Caco-2 (cell line): ENCODE results near the gene ABCA3. TPM values are rescaled to one million over a fixed set of nuclear protein-coding genes. Genes with fewer than 3 reads are reported as not detected.

Source experiments
- BruUV-seq: library from RNA; stranded (reverse); fragments of 400-500 nt; replicated peaks from 2 replicates; lab custom pipeline; 2021; lab: Mats Ljungman, UMichigan
- CTCF ChIA-PET: fragments of 300-600 bp; sonication (Branson Sonifier 250); formaldehyde crosslinking; loops from one replicate; lab custom pipeline; 2022; ENCODE audit warnings: antibody characterized with exemption; lab: Charles Lee
- POLR2A ChIA-PET: fragments of 300-600 bp; sonication (Branson Sonifier 250); formaldehyde crosslinking; loops from one replicate; lab custom pipeline; 2022; ENCODE audit warnings: antibody characterized with exemption; lab: Charles Lee
- DNase-seq, 2 experiments: peaks; one replicate each; pipeline versions ENCODE4 v3.0.0 to v3.0.0-alpha.2; 2020 to 2022
- H3K27me3 ChIP-seq: replicated peaks from 2 replicates; pipeline ENCODE4 v1.6.0; 2011; ENCODE audit warnings: low read length; ENCODE audit not compliant: control insufficient read depth, insufficient read depth
- H3K36me3 ChIP-seq: 2 replicates; pipeline ENCODE4 v1.5.1; 2011; ENCODE audit warnings: low read length; ENCODE audit not compliant: control insufficient read depth, insufficient read depth
- H3K4me1 ChIP-seq: fragments of 250-450 bp; sonication (Bioruptor Pico); 2 replicates; pipeline ENCODE4 v1.5.1; 2020; ENCODE audit warnings: mild to moderate bottlenecking
- H3K4me3 ChIP-seq: 2 replicates; pipeline ENCODE4 v1.5.1; 2011; ENCODE audit warnings: low read depth, mild to moderate bottlenecking, control low read depth, low read length
- H3K9me3 ChIP-seq: fragments of 250-450 bp; sonication (Bioruptor Pico); 2 replicates; pipeline ENCODE4 v1.5.1; 2020; ENCODE audit warnings: mild to moderate bottlenecking, moderate library complexity
- H3K27ac Mint-ChIP-seq: one replicate; pipeline ENCODE4 v1.8.0; 2022; ENCODE audit warnings: mixed read lengths; ENCODE audit not compliant: unreplicated experiment
- H3K27me3 Mint-ChIP-seq: one replicate; pipeline ENCODE4 v1.8.0; 2022; ENCODE audit warnings: mixed read lengths; ENCODE audit not compliant: insufficient read depth, unreplicated experiment
- H3K36me3 Mint-ChIP-seq: one replicate; pipeline ENCODE4 v1.8.0; 2022; ENCODE audit warnings: mild to moderate bottlenecking, mixed read lengths; ENCODE audit not compliant: insufficient read depth, unreplicated experiment
- H3K4me1 Mint-ChIP-seq: one replicate; pipeline ENCODE4 v1.8.0; 2022; ENCODE audit warnings: low read depth, mixed read lengths; ENCODE audit not compliant: unreplicated experiment
- H3K4me3 Mint-ChIP-seq: one replicate; pipeline ENCODE4 v1.8.0; 2022; ENCODE audit warnings: mild to moderate bottlenecking, moderate library complexity, mixed read lengths; ENCODE audit not compliant: unreplicated experiment
- H3K9me3 Mint-ChIP-seq: one replicate; pipeline ENCODE4 v1.8.0; 2022; ENCODE audit warnings: mixed read lengths; ENCODE audit not compliant: unreplicated experiment
- CTCF ChIP-seq, 2 experiments: fragments of 200-600 bp in 1 of 2; IDR thresholded peaks; 1 replicate in 1 of 2; 2 replicates in 1 of 2; pipeline versions ENCODE4 v1.5.1 to v1.8.0; 2011 to 2022; ENCODE audit warnings: antibody characterized with exemption in 1 of 2, control low read depth in 1 of 2, inconsistent platforms in 1 of 2, low read depth in 1 of 2, low read length in 1 of 2, mild to moderate bottlenecking in 1 of 2, moderate library complexity in 1 of 2; ENCODE audit not compliant: insufficient read depth in 1 of 2, severe bottlenecking in 1 of 2, unreplicated experiment in 1 of 2
- intact Hi-C: fragments of 100-400 bp; cut with micrococcal nuclease; formaldehyde crosslinking; loops from one replicate; pipeline ENCODE4 v1.10.0; 2022; ENCODE audit not compliant: unreplicated experiment
- total RNA-seq: library from RNA; stranded (reverse); gene quantifications from 2 replicates; pipeline ENCODE4 v1.2.3, GENCODE V29; 2022

Gene ABCA3
- total RNA-seq, 1 experiment from 2014 or later, result 16.1 TPM

GRCh38 chr16:2271848-2272461 is 68.6 kb downstream of the ABCA3 start:
- BruUV-seq, result no TSS peak
- DNase-seq, result no peak
- H3K27ac Mint-ChIP-seq, result no peak overlapping the region
- H3K27me3 Mint-ChIP-seq, result no peaks in the 10 kb centered on the region
- intact Hi-C loops, result no loop called here
- H3K4me3 Mint-ChIP-seq, result no peak overlapping the region
- no peak for TF ChIP-seq CTCF (IDR thresholded peaks at IDR 0.05; ENCODE audit: insufficient read depth in 1 of 2, low read depth in 1 of 2, low read length in 1 of 2, severe bottlenecking in 1 of 2, unreplicated experiment in 1 of 2)
- Histone ChIP-seq H3K9me3 (no peaks in the 10 kb centered on the region), H3K4me1 (0 out of 2 replicates have a peak, but pooled peaks cover 6% of the 10 kb centered on the region), H3K27me3 (no peaks in the 10 kb centered on the region), H3K4me3 (no peak overlapping the region), H3K36me3 (no peaks in the 10 kb centered on the region)
- peaks cover 25% of the 10 kb centered on the region for H3K36me3 Mint-ChIP-seq
- ChIA-PET POLR2A (no interaction called here), CTCF (interaction anchor here (0.6 kb wide), 1 partner anchor 188 kb away, joined by 6 read pairs; the partner anchor contains the start of gene TEDC2)
- H3K9me3 Mint-ChIP-seq, result no peaks in the 10 kb centered on the region
- peaks cover 7% of the 10 kb centered on the region for H3K4me1 Mint-ChIP-seq

- BruUV-seq, result no TSS peak
- intact Hi-C loops, result no loop called here
Measured at GRCh38 chr16:2270588-2271470, 69.7 kb downstream of the ABCA3 start.

More at GRCh38 chr16:2270588-2271470, 69.7 kb downstream of the ABCA3 start:
- H3K27me3 Mint-ChIP-seq, result no peaks in the 10 kb centered on the region
- ChIA-PET POLR2A (no interaction called here), CTCF (no interaction called here)
- H3K4me3 ChIP-seq, result no peak overlapping the region
- no peaks in the 10 kb centered on the region for H3K27me3 ChIP-seq
- peaks cover 6% of the 10 kb centered on the region; the same call in 1 of the 2 replicates for H3K4me1 ChIP-seq
- DNase-seq, result no peak
- no peaks in the 10 kb centered on the region for H3K9me3 Mint-ChIP-seq
- H3K27ac Mint-ChIP-seq, result no peak overlapping the region
- H3K36me3 Mint-ChIP-seq, result peaks cover 36% of the 10 kb centered on the region
- no peak overlapping the region for H3K4me3 Mint-ChIP-seq
- peaks cover 13% of the 10 kb centered on the region for H3K4me1 Mint-ChIP-seq
- H3K9me3 ChIP-seq, result no peaks in the 10 kb centered on the region
- H3K36me3 ChIP-seq, result no peaks in the 10 kb centered on the region
- TF ChIP-seq CTCF (IDR thresholded peaks at IDR 0.05; ENCODE audit: insufficient read depth in 1 of 2, low read depth in 1 of 2, low read length in 1 of 2, severe bottlenecking in 1 of 2, unreplicated experiment in 1 of 2), result no peak
